GM23338 (cell line): ENCODE data around the gene CDKL1. TPM values are rescaled to one million over a fixed set of nuclear protein-coding genes. Genes with fewer than 3 reads are reported as not detected.

Experiments used
- ATAC-seq: fragments of 200-7000 bp; cut with Tn5 transposase; 3 replicates; pipeline ENCODE4 v1.9.1; 2020
- DNase-seq: peaks from one replicate; pipeline ENCODE4 v3.0.0-alpha.2; 2015; ENCODE audit warnings: low spot score
- H2AFZ ChIP-seq: fragments of 200-600 bp; sonication (generic); 2 replicates; pipeline ENCODE4 v1.8.0; 2016; ENCODE audit warnings: antibody characterized with exemption, mild to moderate bottlenecking, moderate library complexity
- H3F3A ChIP-seq: fragments of 200-600 bp; sonication (generic); replicated peaks from 2 replicates; pipeline ENCODE4 v1.8.0; 2017; ENCODE audit warnings: antibody characterized with exemption, mixed run types, low read depth
- H3K27ac ChIP-seq: fragments of 200-600 bp; sonication (generic); 2 replicates; pipeline ENCODE4 v1.6.1; 2016; ENCODE audit warnings: low read depth
- H3K27me3 ChIP-seq: fragments of 200-600 bp; sonication (generic); 2 replicates; pipeline ENCODE4 v1.8.0; 2016; ENCODE audit warnings: mild to moderate bottlenecking, mixed run types, moderate library complexity; ENCODE audit not compliant: insufficient read depth
- H3K36me3 ChIP-seq: fragments of 200-600 bp; sonication (generic); 2 replicates; pipeline ENCODE4 v1.8.0; 2016; ENCODE audit warnings: mild to moderate bottlenecking; ENCODE audit not compliant: insufficient read depth
- H3K4me1 ChIP-seq: fragments of 200-600 bp; sonication (generic); 2 replicates; pipeline ENCODE4 v1.8.0; 2016; ENCODE audit warnings: mild to moderate bottlenecking, moderate library complexity; ENCODE audit not compliant: insufficient read depth
- H3K4me2 ChIP-seq: fragments of 200-600 bp; sonication (generic); 2 replicates; pipeline ENCODE4 v1.7.1; 2017; ENCODE audit warnings: mixed run types
- H3K4me3 ChIP-seq: fragments of 200-600 bp; sonication (generic); 2 replicates; pipeline ENCODE4 v1.6.1; 2016; ENCODE audit warnings: mixed run types
- H3K79me2 ChIP-seq: fragments of 200-600 bp; sonication (generic); replicated peaks from 2 replicates; pipeline ENCODE4 v1.8.0; 2017; ENCODE audit warnings: mild to moderate bottlenecking; ENCODE audit not compliant: insufficient read depth
- H3K9me2 ChIP-seq: fragments of 200-600 bp; sonication (generic); 2 replicates; pipeline ENCODE4 v1.8.0; 2017; ENCODE audit not compliant: insufficient read depth
- H4K20me1 ChIP-seq: fragments of 200-600 bp; sonication (generic); replicated peaks from 2 replicates; pipeline ENCODE4 v1.8.0; 2017; ENCODE audit warnings: mild to moderate bottlenecking; ENCODE audit not compliant: insufficient read depth
- H3K27ac Mint-ChIP-seq: 2 replicates; pipeline ENCODE4 v1.8.0; 2020; ENCODE audit warnings: inconsistent platforms, mild to moderate bottlenecking, moderate library complexity, mixed read lengths
- H3K27me3 Mint-ChIP-seq: 3 replicates; pipeline ENCODE4 v1.8.0; 2022; ENCODE audit warnings: low read depth, mild to moderate bottlenecking, moderate library complexity, mixed read lengths, inconsistent platforms; ENCODE audit not compliant: insufficient read depth, poor library complexity
- H3K36me3 Mint-ChIP-seq: 3 replicates; pipeline ENCODE4 v1.8.0; 2021; ENCODE audit warnings: low read depth, mild to moderate bottlenecking, inconsistent platforms, moderate library complexity, mixed read lengths
- H3K4me1 Mint-ChIP-seq: 3 replicates; pipeline ENCODE4 v1.8.0; 2020; ENCODE audit warnings: mild to moderate bottlenecking, inconsistent platforms, mixed read lengths
- H3K4me3 Mint-ChIP-seq: 3 replicates; pipeline ENCODE4 v1.8.0; 2021; ENCODE audit warnings: moderate library complexity, mild to moderate bottlenecking, inconsistent platforms, mixed read lengths
- H3K9me3 Mint-ChIP-seq: 3 replicates; pipeline ENCODE4 v1.8.0; 2020; ENCODE audit warnings: moderate library complexity, mild to moderate bottlenecking, inconsistent platforms, mixed read lengths
- EZH2 ChIP-seq: fragments of 200-600 bp; sonication (generic); IDR thresholded peaks from one replicate; pipeline ENCODE4 v1.8.0; 2017; ENCODE audit warnings: antibody characterized with exemption, mild to moderate bottlenecking, low read depth; ENCODE audit not compliant: unreplicated experiment
- EZH2phosphoT487 ChIP-seq: fragments of 200-600 bp; sonication (generic); IDR thresholded peaks from one replicate; pipeline ENCODE4 v1.8.1; 2018; ENCODE audit warnings: antibody characterized with exemption; ENCODE audit not compliant: unreplicated experiment
- JUNB ChIP-seq: IDR thresholded peaks from one replicate; pipeline ENCODE4 v1.6.1; 2016; ENCODE audit warnings: antibody characterized with exemption; ENCODE audit not compliant: unreplicated experiment
- NANOG ChIP-seq: IDR thresholded peaks from 2 replicates; pipeline ENCODE4 v1.6.1; 2016; ENCODE audit warnings: antibody characterized with exemption, borderline replicate concordance
- STAT1 ChIP-seq: IDR thresholded peaks from one replicate; pipeline ENCODE4 v1.6.1; 2016; ENCODE audit warnings: antibody characterized with exemption; ENCODE audit not compliant: unreplicated experiment
- ZNF114 ChIP-seq: fragments of 250-450 bp; sonication (Bioruptor Pico); IDR thresholded peaks from 2 replicates; pipeline ENCODE4 v1.5.0; 2020; ENCODE audit warnings: mild to moderate bottlenecking, moderate library complexity
- ZNF462 ChIP-seq: fragments of 250-450 bp; sonication (Bioruptor Pico); IDR thresholded peaks from 2 replicates; pipeline ENCODE4 v1.5.0; 2020; ENCODE audit warnings: mild to moderate bottlenecking, moderate library complexity
- polyA plus RNA-seq: library from polyadenylated mRNA; unstranded; fragments of >200 nt; fragmentation: Nextera tagmentation; extraction: Ambion mirVana; gene quantifications from 2 replicates; pipeline ENCODE4 v1.2.1, GENCODE V29; 2016
- total RNA-seq: library from RNA; depleted of rRNA; stranded (reverse); fragments of >200 nt; shearing (Covaris generic); gene quantifications from 2 replicates; pipeline ENCODE4 v1.2.3, GENCODE V29; 2014

CDKL1 gene
- total and polyA plus RNA-seq, 2 experiments from 2014 or later, result 0.52 TPM

DNA sequence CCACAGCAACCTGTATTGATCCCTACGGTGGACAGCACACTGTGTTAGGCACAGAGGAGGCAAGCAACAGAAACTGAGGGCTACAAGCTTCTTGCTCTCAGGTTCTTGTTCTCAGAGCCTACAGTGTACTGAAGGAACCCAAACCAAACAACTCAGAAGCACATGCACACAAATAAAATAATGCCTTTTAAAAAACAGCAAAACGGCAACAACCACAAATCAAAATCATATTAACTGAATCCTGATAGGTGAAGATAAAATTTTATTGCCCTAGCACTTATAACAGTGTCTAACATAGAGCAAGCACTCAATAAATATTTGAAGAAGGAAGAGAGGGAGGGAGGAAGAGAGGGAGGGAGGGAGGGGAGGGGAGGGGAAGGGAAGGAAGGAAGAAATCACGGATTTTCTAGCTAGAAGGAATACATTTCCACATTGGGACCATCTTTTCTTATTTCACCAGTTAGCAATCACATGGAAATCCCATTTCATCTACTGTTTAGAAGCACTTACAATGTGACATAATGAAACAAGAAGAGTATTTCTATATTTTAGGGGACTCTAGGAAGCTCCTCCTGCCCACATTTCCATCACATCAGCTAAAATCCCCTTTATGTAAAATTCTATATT lies 57.4 kb downstream of the CDKL1 start (continued):
- TF ChIP-seq ZNF462 (CRISPR knock-in tag) (no peak), EZH2 (no peak), ZNF114 (CRISPR knock-in tag) (no peak)

- DNase-seq (no peak), ATAC-seq (no peak)
- Histone ChIP-seq H2AFZ (no peak overlapping the region), H3F3A (no peaks in the 10 kb centered on the region), H3K4me3 (no peak overlapping the region), H3K4me2 (no peak overlapping the region), H3K27me3 (no peaks in the 10 kb centered on the region), H3K9me2 (no peaks in the 10 kb centered on the region), H3K79me2 (no peaks in the 10 kb centered on the region), H4K20me1 (no peaks in the 10 kb centered on the region), H3K36me3 (no peaks in the 10 kb centered on the region), H3K27ac (no peak overlapping the region), H3K4me1 (peaks cover 18% of the 10 kb centered on the region)
- Mint-ChIP-seq H3K27ac (no peak overlapping the region), H3K4me3 (no peak overlapping the region), H3K4me1 (peaks cover 36% of the 10 kb centered on the region), H3K9me3 (no peaks in the 10 kb centered on the region), H3K36me3 (no peaks in the 10 kb centered on the region; the same call in 2 of the 3 replicates), H3K27me3 (peaks cover 4% of the 10 kb centered on the region)
- no peak for TF ChIP-seq NANOG
- no peak for TF ChIP-seq EZH2phosphoT487
- no peak for TF ChIP-seq STAT1
- no peak for TF ChIP-seq EZH2
- TF ChIP-seq JUNB, result no peak
- TF ChIP-seq ZNF462 (CRISPR knock-in tag), result no peak
Measured at GRCh38 chr14:50338587-50338986, 58.1 kb downstream of the CDKL1 start.
